CD4-positive, alpha-beta T cell treated with Interleukin-4 for 1 hour (primary cell): Measurements from ENCODE around the gene ZNF789.

Experiments
- DNase-seq, 2 donors: peaks; one replicate each; pipeline ENCODE4 v3.0.0-alpha.2; 2020 to 2022

ZNF789 gene

GRCh38 chr7:99459087-99459486 is 13.6 kb upstream of the ZNF789 start:
- DNase-seq: peak in 1 of 2 donors; percentile 30

GRCh38 chr7:99460651-99461050 is 12.0 kb upstream of the ZNF789 start:
- no peak for DNase-seq

- DNase-seq: no peak
These were observed 11.5 kb upstream of the ZNF789 start for GRCh38 chr7:99461221-99461620.

GRCh38 chr7:99465421-99465768 is 7.3 kb upstream of the ZNF789 start:
- DNase-seq: no peak

- no peak for DNase-seq
These were observed 4.3 kb upstream of the ZNF789 start for GRCh38 chr7:99468336-99468918.

GRCh38 chr7:99469381-99470065 is 3.2 kb upstream of the ZNF789 start:
- no peak for DNase-seq

GRCh38 chr7:99473315-99473596 is 566 bp downstream of the ZNF789 start:
- DNase-seq: peak in 1 of 2 donors; percentile 42

GRCh38 chr7:99476107-99476506 is 3.4 kb downstream of the ZNF789 start:
- DNase-seq: no peak

- DNase-seq: no peak
These were observed 6.1 kb downstream of the ZNF789 start for GRCh38 chr7:99478464-99479440.

- no peak for DNase-seq
These were observed 12.4 kb downstream of the ZNF789 start for GRCh38 chr7:99485094-99485493.

- no peak for DNase-seq
These were observed 16.5 kb downstream of the ZNF789 start for GRCh38 chr7:99489235-99489634.

- no peak for DNase-seq
These were observed 18.2 kb downstream of the ZNF789 start for GRCh38 chr7:99490878-99491277.

- DNase-seq: no peak
These were observed 21.1 kb downstream of the ZNF789 start for GRCh38 chr7:99493823-99494222.

GRCh38 chr7:99497766-99498545 is 25.3 kb downstream of the ZNF789 start:
- DNase-seq: peak in 1 of 2 donors; percentile 32

GRCh38 chr7:99498546-99498944 is 25.9 kb downstream of the ZNF789 start:
- no peak for DNase-seq

- peak; percentile 27 to 61 for DNase-seq
These were observed 26.7 kb downstream of the ZNF789 start for GRCh38 chr7:99499371-99499720.

GRCh38 chr7:99499721-99500636 is 27.3 kb downstream of the ZNF789 start, which contains the start of gene ZNF394:
Gene ZNF394, minus strand, starts transcription at chr7:99500281. Its CDS starts 188 bp downstream, at chr7:99500093.
- DNase-seq: peak; percentile 91

GRCh38 chr7:99500637-99501009 is 27.9 kb downstream of the ZNF789 start:
- no peak for DNase-seq

- DNase-seq: peak in 1 of 2 donors; percentile 15
These were observed 28.5 kb downstream of the ZNF789 start for GRCh38 chr7:99501236-99501635.

- DNase-seq: no peak
These were observed 31.6 kb downstream of the ZNF789 start for GRCh38 chr7:99504281-99504602.

GRCh38 chr7:99504603-99505323 is 32.1 kb downstream of the ZNF789 start, which contains the start of gene ZKSCAN5:
Gene ZKSCAN5, plus strand, starts transcription at chr7:99504662. Its CDS starts 1,383 bp downstream, at chr7:99506045.
- peak; percentile 96 to 97 for DNase-seq
